Neuronal stem cell (in vitro differentiated cells): Measurements from ENCODE around the gene TRPM7.
"Not testable (repeated sequence)": the region's sequence is repeated elsewhere in the genome, so short reads cannot be mapped to it uniquely, and the experiment has no call there.

Experiments used
- DNase-seq: peaks from one replicate; pipeline ENCODE4 v3.0.0-alpha.2; 2013; ENCODE audit warnings: low spot score
- H2AFZ ChIP-seq: one replicate; pipeline ENCODE4 v1.6.1; 2013; ENCODE audit warnings: mild to moderate bottlenecking, low read length, inconsistent platforms
- H2AK5ac ChIP-seq: 2 replicates; pipeline ENCODE4 v1.6.1; 2013; ENCODE audit warnings: low read depth, mild to moderate bottlenecking, inconsistent platforms, low read length, moderate library complexity, mixed read lengths
- H2BK120ac ChIP-seq: 2 replicates; pipeline ENCODE4 v1.6.1; 2013; ENCODE audit warnings: low read depth, mild to moderate bottlenecking, inconsistent platforms, low read length, moderate library complexity, mixed read lengths
- H2BK12ac ChIP-seq: one replicate; pipeline ENCODE4 v1.6.1; 2013; ENCODE audit warnings: low read length, inconsistent platforms
- H2BK15ac ChIP-seq: 2 replicates; pipeline ENCODE4 v1.6.1; 2013; ENCODE audit warnings: mild to moderate bottlenecking, low read length, inconsistent platforms, mixed read lengths
- H2BK5ac ChIP-seq: one replicate; pipeline ENCODE4 v1.6.1; 2013; ENCODE audit warnings: inconsistent platforms, mild to moderate bottlenecking, low read length, moderate library complexity
- H3K14ac ChIP-seq: one replicate; pipeline ENCODE4 v1.6.1; 2013; ENCODE audit warnings: low read length, inconsistent platforms
- H3K18ac ChIP-seq: 2 replicates; pipeline ENCODE4 v1.6.1; 2013; ENCODE audit warnings: low read length, inconsistent platforms
- H3K23ac ChIP-seq: 2 replicates; pipeline ENCODE4 v1.6.1; 2013; ENCODE audit warnings: low read depth, mild to moderate bottlenecking, mixed read lengths, low read length, inconsistent platforms; ENCODE audit not compliant: poor library complexity
- H3K27ac ChIP-seq: replicated peaks from 3 replicates; pipeline ENCODE4 v1.5.1; 2013; ENCODE audit warnings: low read length, inconsistent platforms
- H3K27me3 ChIP-seq, 3 experiments: 2 replicates each; pipeline ENCODE4 v1.6.1; 2013; ENCODE audit warnings: low read length in 3 of 3, mild to moderate bottlenecking in 2 of 3, inconsistent platforms in 1 of 3, low read depth in 1 of 3, mixed read lengths in 1 of 3, moderate library complexity in 1 of 3; ENCODE audit not compliant: control insufficient read depth in 3 of 3, insufficient read depth in 3 of 3
- H3K36me3 ChIP-seq, 2 donors: replicated peaks in 1 of 2; 2 replicates each; pipeline ENCODE4 v1.6.1; 2013; ENCODE audit warnings: low read length in 2 of 2; ENCODE audit not compliant: control insufficient read depth in 2 of 2, insufficient read depth in 2 of 2
- H3K4ac ChIP-seq: 2 replicates; pipeline ENCODE4 v1.6.1; 2013; ENCODE audit warnings: inconsistent platforms, mild to moderate bottlenecking, low read length, moderate library complexity
- H3K4me1 ChIP-seq, 2 donors: 1 replicate in 1 of 2; 2 replicates in 1 of 2; pipeline ENCODE4 v1.6.1; 2013; ENCODE audit warnings: low read length in 2 of 2, low read depth in 1 of 2; ENCODE audit not compliant: control insufficient read depth in 2 of 2, insufficient read depth in 1 of 2
- H3K4me2 ChIP-seq: one replicate; pipeline ENCODE4 v1.6.1; 2013; ENCODE audit warnings: mild to moderate bottlenecking, low read length, inconsistent platforms; ENCODE audit not compliant: insufficient read depth, poor library complexity, severe bottlenecking
- H3K4me3 ChIP-seq, 2 donors: 2 replicates each; pipeline ENCODE4 v1.5.1; 2013; ENCODE audit warnings: low read length in 2 of 2, mild to moderate bottlenecking in 2 of 2, inconsistent platforms in 1 of 2, moderate library complexity in 1 of 2
- H3K79me1 ChIP-seq: one replicate; pipeline ENCODE4 v1.6.1; 2013; ENCODE audit warnings: low read depth, mild to moderate bottlenecking, inconsistent platforms, low read length, moderate library complexity
- H3K9ac ChIP-seq: one replicate; pipeline ENCODE4 v1.6.1; 2013; ENCODE audit warnings: mild to moderate bottlenecking, low read depth, low read length, inconsistent platforms; ENCODE audit not compliant: poor library complexity
- H3K9me3 ChIP-seq, 2 donors: replicated peaks in 1 of 2; 2 replicates each; pipeline versions ENCODE3 to v1.6.1; 2013; ENCODE audit warnings: low read length in 2 of 2, mild to moderate bottlenecking in 2 of 2, inconsistent platforms in 1 of 2, low read depth in 1 of 2, mixed read lengths in 1 of 2, moderate library complexity in 1 of 2; ENCODE audit not compliant: control insufficient read depth in 2 of 2, insufficient read depth in 1 of 2
- H4K8ac ChIP-seq: one replicate; pipeline ENCODE4 v1.6.1; 2013; ENCODE audit warnings: low read depth, mild to moderate bottlenecking, inconsistent platforms, low read length, moderate library complexity
- H4K91ac ChIP-seq: one replicate; pipeline ENCODE4 v1.6.1; 2013; ENCODE audit warnings: low read length, low read depth, mild to moderate bottlenecking, inconsistent platforms; ENCODE audit not compliant: poor library complexity
- WGBS, 2 donors: extraction: QIAGEN DNeasy Blood & Tissue Kit; methylation state at CpG; one replicate each; pipeline ENCODE4 v1.1.7; 2013; ENCODE audit warnings: missing lambda C conversion rate in 2 of 2, mixed read lengths in 1 of 2; ENCODE audit not compliant: insufficient read length in 2 of 2, insufficient replicate concordance in 1 of 2; ENCODE audit errors: extremely low coverage in 2 of 2; 5-methylcytosine and 5-hydroxymethylcytosine counted together

The TRPM7 gene

DNA sequence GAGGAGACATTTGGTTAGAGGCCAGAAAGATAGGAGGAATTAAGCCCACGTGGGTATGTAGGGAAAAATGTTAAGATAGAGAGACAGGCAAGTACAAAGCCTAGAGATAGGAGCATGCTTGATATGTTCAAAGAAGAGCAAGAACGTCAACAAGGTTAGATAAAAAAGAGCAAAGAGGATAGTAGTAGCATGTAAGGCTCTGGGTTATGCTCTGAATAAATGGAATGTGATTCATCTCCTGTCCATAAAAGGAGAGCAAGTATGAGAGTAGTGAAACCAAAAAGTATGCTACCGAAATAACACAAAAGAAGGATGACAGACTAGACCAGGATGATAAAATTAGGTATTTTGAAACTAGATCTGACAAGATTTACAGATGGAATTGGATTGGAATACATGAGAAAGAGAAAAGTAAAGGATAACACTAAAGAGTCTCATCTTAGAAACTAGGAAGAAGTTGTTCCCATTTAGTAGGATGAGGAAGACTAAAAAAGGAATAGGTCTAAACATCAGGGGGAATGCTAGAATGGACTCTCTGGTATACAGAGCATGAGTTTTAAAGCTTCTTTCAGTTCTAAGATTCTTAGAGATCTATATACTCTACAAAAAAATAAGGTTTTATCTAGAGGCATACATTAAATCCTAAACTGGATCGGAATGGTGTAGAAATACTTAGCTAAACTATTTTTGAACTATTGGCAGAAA lies 59.1 kb downstream of the TRPM7 start:
- Histone ChIP-seq H3K18ac (no peak overlapping the region), H3K27ac (no peak overlapping the region), H3K27me3 (no peaks in the 10 kb centered on the region), H3K4me3 (no peak overlapping the region), H3K4me2 (no peak overlapping the region), H2AFZ (no peak overlapping the region), H3K4ac (no peak overlapping the region), H3K23ac (no peak overlapping the region), H3K9me3 (no peaks in the 10 kb centered on the region), H3K79me1 (no peaks in the 10 kb centered on the region), H2BK15ac (no peak overlapping the region), H3K14ac (no peak overlapping the region), H2AK5ac (no peak overlapping the region), H2BK5ac (no peak overlapping the region), H4K91ac (no peak overlapping the region), H4K8ac (no peak overlapping the region), H2BK120ac (no peak overlapping the region), H3K36me3 (peaks cover 4 to 92% of the 10 kb centered on the region in 2 donors), H3K9ac (no peak overlapping the region), H3K4me1 (no peaks in the 10 kb centered on the region), H2BK12ac (no peak overlapping the region)
- no CpG with 5 or more reads among the region's 4 CpGs for WGBS, 2 donors
- DNase-seq: no peak

DNA sequence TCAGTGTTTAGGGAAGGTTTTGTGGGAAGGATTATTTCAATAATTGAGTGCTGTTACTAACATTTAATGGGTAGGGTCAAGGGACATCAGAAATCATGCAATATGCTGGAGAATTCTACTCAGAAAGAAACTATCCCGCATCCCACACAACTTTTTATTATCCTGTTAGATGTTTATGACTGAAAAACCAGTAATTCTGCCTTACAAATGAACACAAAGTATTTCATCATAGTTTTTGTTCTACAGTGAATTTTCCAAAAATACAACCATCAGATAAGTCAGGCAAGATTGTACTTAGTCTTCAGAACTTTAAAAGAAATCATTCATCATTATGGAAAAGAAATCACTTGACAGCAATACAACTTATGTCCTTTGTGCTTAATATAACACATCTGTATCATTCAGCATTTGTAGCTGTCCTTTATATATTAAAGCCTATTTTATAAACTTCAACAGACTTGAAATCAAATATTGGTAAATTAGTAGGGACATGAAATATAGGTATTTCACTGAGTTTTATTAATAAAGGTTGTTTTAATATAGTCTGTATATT lies 61.9 kb downstream of the TRPM7 start:
- no peaks in the 10 kb centered on the region for H3K27me3 ChIP-seq
- H3K9me3 ChIP-seq: no peaks in the 10 kb centered on the region
- H3K4ac ChIP-seq: no peak overlapping the region
- H3K79me1 ChIP-seq: no peaks in the 10 kb centered on the region
- H2BK12ac ChIP-seq: no peak overlapping the region
- no peak for DNase-seq
- H4K8ac ChIP-seq: no peak overlapping the region
- no peak overlapping the region for H2AFZ ChIP-seq
- no peak overlapping the region for H3K9ac ChIP-seq
- H3K4me3 ChIP-seq: no peak overlapping the region
- H3K23ac ChIP-seq: no peak overlapping the region
- no peak overlapping the region for H3K14ac ChIP-seq
- no peaks in the 10 kb centered on the region for H3K4me1 ChIP-seq
- no peak overlapping the region for H3K4me2 ChIP-seq
- H4K91ac ChIP-seq: no peak overlapping the region
- WGBS, 2 donors: no CpG with 5 or more reads among the region's 1 CpG
- no peak overlapping the region for H3K27ac ChIP-seq
- no peak overlapping the region for H2AK5ac ChIP-seq
- no peak overlapping the region for H2BK15ac ChIP-seq
- peaks cover 2 to 89% of the 10 kb centered on the region in 2 donors for H3K36me3 ChIP-seq
- no peak overlapping the region for H3K18ac ChIP-seq
- no peak overlapping the region for H2BK5ac ChIP-seq
- no peak overlapping the region for H2BK120ac ChIP-seq

GRCh38 chr15:50622361-50622943 lies 64.1 kb downstream of the TRPM7 start:
- H3K23ac ChIP-seq, H3K4me1 ChIP-seq, H2BK120ac ChIP-seq, DNase-seq, H3K4ac ChIP-seq, H3K4me2 ChIP-seq, H4K91ac ChIP-seq, H3K4me3 ChIP-seq, H2BK5ac ChIP-seq, H2BK15ac ChIP-seq, H2AFZ ChIP-seq, H3K27me3 ChIP-seq, H3K27ac ChIP-seq, H2AK5ac ChIP-seq, H3K9ac ChIP-seq, H2BK12ac ChIP-seq, H3K18ac ChIP-seq, H4K8ac ChIP-seq, H3K79me1 ChIP-seq, H3K14ac ChIP-seq, H3K9me3 ChIP-seq: not testable (repeated sequence)
- WGBS, 2 donors: no CpG with 5 or more reads among the region's 8 CpGs
- peaks cover 2 to 80% of the 10 kb centered on the region in 2 donors for H3K36me3 ChIP-seq

DNA sequence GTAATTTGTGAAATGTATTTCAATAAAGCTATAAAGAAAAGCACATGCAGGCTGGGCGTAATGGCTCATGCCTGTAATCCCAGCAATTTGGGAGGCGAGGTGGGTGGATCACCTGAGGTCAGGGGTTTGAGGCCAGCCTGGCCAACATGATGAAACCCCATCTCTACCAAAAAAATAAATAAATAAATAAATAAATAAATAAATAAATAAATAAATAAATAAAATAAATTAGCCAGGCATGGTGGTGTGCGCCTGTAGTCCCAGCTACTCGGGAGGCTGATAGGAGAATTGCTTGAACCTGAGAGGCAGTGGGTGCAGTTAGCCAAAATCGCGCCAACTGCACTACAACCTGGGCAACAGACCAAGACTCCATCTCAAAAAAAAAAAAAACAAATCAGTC lies 69.6 kb downstream of the TRPM7 start:
- H3K79me1 ChIP-seq, H2AFZ ChIP-seq, DNase-seq, H3K4me3 ChIP-seq, H3K4me1 ChIP-seq, H2BK5ac ChIP-seq, H3K9me3 ChIP-seq, H3K4ac ChIP-seq, H2AK5ac ChIP-seq, H2BK120ac ChIP-seq, H3K14ac ChIP-seq, H3K4me2 ChIP-seq, H2BK15ac ChIP-seq, H3K18ac ChIP-seq, H3K27me3 ChIP-seq, H4K91ac ChIP-seq, H3K27ac ChIP-seq, H3K23ac ChIP-seq, H4K8ac ChIP-seq, H3K9ac ChIP-seq, H2BK12ac ChIP-seq: not testable (repeated sequence)
- no CpG with 5 or more reads among the region's 6 CpGs for WGBS, 2 donors
- peaks cover 2 to 76% of the 10 kb centered on the region in 2 donors for H3K36me3 ChIP-seq
